Neural cell (in vitro differentiated cells): ENCODE data around the gene DIAPH1.

Experiments
- CTCF ChIP-seq: fragments of 450-650 bp; IDR thresholded peaks from 2 replicates; pipeline ENCODE4 v1.5.1; 2014; ENCODE audit warnings: antibody characterized with exemption, mild to moderate bottlenecking, moderate library complexity; ENCODE audit not compliant: poor library complexity, severe bottlenecking
- EZH2 ChIP-seq: fragments of 200-600, 300-800 bp; shearing (Covaris generic), sonication (generic); IDR thresholded peaks from 2 replicates; pipeline ENCODE4 v1.6.1; 2014; ENCODE audit warnings: antibody characterized with exemption, low read length, borderline replicate concordance, mild to moderate bottlenecking; ENCODE audit not compliant: insufficient read depth, poor library complexity, severe bottlenecking

GRCh38 chr5:141486091-141486490, 132.7 kb downstream of the DIAPH1 start:
- TF ChIP-seq EZH2 (no peak), CTCF (no peak)
